ENCODE measurements around the gene AMIGO1.

AMIGO1 gene

GRCh38 chr1:109501644-109502363 lies 7.7 kb downstream of the AMIGO1 start:
- no peak for DNase-seq

GRCh38 chr1:109500941-109501381 lies 8.6 kb downstream of the AMIGO1 start:
- DNase-seq, result peak; percentile 76

- DNase-seq, result peak; percentile 37
Measured at GRCh38 chr1:109499661-109500536, 9.6 kb downstream of the AMIGO1 start.

- DNase-seq, result no peak
Measured at GRCh38 chr1:109499081-109499480, 10.4 kb downstream of the AMIGO1 start.

GRCh38 chr1:109498161-109498801 lies 11.2 kb downstream of the AMIGO1 start:
- DNase-seq, result no peak

GRCh38 chr1:109497449-109498160 lies 11.9 kb downstream of the AMIGO1 start:
- DNase-seq, result no peak

GRCh38 chr1:109495738-109496137 lies 13.8 kb downstream of the AMIGO1 start:
- no peak for DNase-seq

- DNase-seq, result peak; percentile 82
Measured at GRCh38 chr1:109493805-109494539, 15.6 kb downstream of the AMIGO1 start, which contains the start of gene CYB561D1. CYB561D1 (plus strand) TSS chr1:109494094; CDS start chr1:109494140, 46 bp downstream.

- DNase-seq, result no peak
Measured at GRCh38 chr1:109493227-109493626, 16.3 kb downstream of the AMIGO1 start.

- DNase-seq, result no peak
Measured at GRCh38 chr1:109492779-109493178, 16.7 kb downstream of the AMIGO1 start.

GRCh38 chr1:109491372-109491771 lies 18.2 kb downstream of the AMIGO1 start:
- no peak for DNase-seq

- no peak for DNase-seq
Measured at GRCh38 chr1:109490934-109491302, 18.6 kb downstream of the AMIGO1 start.

- peak; percentile 62 for DNase-seq
Measured at GRCh38 chr1:109490029-109490933, 19.2 kb downstream of the AMIGO1 start.

- DNase-seq, result no peak
Measured at GRCh38 chr1:109488696-109489095, 20.8 kb downstream of the AMIGO1 start.

GRCh38 chr1:109488201-109488600 lies 21.3 kb downstream of the AMIGO1 start:
- DNase-seq, result no peak

GRCh38 chr1:109487261-109487660 lies 22.3 kb downstream of the AMIGO1 start:
- no peak for DNase-seq

GRCh38 chr1:109485001-109485400 lies 24.5 kb downstream of the AMIGO1 start:
- DNase-seq, result peak; percentile 23

GRCh38 chr1:109484519-109484975 lies 25.0 kb downstream of the AMIGO1 start:
- peak; percentile 12 for DNase-seq

GRCh38 chr1:109483672-109484518 lies 25.6 kb downstream of the AMIGO1 start, which contains the start of gene ATXN7L2:
ATXN7L2 (plus strand) TSS chr1:109483905; CDS start chr1:109483954, 49 bp downstream.
- DNase-seq, result peak; percentile 94

Measured in fibroblast of skin of abdomen (primary cell).